HG02938 (cell line): ENCODE data around the gene CAMTA1.

Experiments
- ATAC-seq: cut with Tn5 transposase; IDR thresholded peaks from one replicate; pipeline ENCODE4 v1.9.1; 2021; ENCODE audit warnings: mild to moderate bottlenecking, moderate library complexity; ENCODE audit not compliant: unreplicated experiment

CAMTA1 gene

GRCh38 chr1:7493711-7494454 is 708.6 kb downstream of the CAMTA1 start:
- ATAC-seq, result no peak

DNA sequence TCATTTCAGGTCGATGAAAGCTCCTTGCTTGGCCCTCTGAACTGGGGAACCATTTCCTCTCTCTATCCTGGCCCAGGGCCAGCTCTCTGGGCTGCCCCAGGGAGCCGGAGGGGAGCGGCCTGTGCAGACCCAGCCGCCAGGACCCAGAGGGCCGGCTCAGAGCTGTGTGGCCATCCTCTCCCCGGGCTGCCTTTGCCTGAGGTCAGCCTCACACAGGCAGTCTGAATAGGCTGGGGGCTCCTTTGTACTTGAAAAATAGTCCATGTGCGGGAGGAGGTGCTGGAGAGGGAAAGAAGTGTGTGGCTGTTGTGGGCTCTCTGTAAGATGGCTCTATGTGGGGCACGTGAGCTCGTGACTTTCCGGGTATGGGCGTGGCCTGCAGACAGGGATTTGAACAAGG is 710.7 kb downstream of the CAMTA1 start:
- ATAC-seq, result no peak

GRCh38 chr1:7497107-7497637 is 711.9 kb downstream of the CAMTA1 start:
- no peak for ATAC-seq

DNA sequence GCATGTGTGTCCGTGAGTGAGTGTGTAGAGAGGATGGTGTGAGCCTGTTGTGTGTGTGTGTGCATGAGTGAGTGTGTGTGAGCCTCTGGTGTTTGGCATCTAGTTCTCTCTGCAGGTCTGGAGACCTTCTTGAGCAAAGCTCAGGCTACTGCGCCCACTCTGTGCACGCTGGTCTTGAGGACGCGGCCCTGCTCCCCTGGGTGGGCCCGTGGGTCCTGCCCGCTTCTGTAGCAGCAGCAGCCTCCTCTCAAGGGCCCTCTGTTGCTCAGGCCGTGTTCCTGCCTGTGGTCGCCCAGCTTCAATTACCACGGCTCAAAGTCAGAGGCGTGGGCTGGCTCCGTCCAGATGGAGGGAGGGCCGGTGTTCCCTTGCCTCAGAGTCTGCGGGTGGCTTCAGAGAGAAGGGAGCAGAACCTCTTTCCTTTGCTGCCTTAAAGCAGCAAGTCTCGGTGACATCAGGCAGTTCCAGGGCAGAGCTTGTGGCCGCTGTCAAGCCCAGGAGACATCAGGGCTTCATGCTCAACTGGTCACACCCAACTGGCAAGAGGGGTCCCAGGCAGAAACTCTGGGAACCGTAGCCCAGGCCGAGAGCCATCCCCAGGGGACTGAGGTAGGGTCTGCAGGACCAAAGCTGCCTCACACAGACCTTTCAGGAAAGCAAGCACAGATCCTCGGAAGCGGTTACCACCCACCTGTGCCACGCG is 715.3 kb downstream of the CAMTA1 start:
- ATAC-seq, result no peak

DNA sequence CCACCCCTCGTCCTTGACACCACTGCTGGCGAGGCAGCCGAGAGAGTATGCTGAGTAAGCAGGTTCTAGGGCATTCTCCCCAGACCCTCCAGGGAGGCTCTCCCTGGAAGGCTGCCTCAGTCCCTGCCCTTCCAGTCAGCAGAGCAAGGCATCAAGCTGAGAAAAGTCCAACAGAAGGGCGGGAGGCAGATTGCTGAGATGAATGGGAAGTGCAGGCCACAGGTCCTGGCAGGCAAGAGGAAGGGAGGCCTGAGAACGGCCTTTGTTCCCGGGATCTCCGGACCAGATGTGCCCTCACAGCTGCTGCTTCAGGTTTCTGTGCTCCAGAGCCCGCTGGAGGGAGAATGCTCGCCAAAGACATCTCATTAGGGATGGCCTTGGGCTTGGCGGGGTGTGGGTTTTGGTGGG is 715.8 kb downstream of the CAMTA1 start:
- no peak for ATAC-seq

GRCh38 chr1:7501723-7502603 is 716.7 kb downstream of the CAMTA1 start:
- ATAC-seq, result no peak

DNA sequence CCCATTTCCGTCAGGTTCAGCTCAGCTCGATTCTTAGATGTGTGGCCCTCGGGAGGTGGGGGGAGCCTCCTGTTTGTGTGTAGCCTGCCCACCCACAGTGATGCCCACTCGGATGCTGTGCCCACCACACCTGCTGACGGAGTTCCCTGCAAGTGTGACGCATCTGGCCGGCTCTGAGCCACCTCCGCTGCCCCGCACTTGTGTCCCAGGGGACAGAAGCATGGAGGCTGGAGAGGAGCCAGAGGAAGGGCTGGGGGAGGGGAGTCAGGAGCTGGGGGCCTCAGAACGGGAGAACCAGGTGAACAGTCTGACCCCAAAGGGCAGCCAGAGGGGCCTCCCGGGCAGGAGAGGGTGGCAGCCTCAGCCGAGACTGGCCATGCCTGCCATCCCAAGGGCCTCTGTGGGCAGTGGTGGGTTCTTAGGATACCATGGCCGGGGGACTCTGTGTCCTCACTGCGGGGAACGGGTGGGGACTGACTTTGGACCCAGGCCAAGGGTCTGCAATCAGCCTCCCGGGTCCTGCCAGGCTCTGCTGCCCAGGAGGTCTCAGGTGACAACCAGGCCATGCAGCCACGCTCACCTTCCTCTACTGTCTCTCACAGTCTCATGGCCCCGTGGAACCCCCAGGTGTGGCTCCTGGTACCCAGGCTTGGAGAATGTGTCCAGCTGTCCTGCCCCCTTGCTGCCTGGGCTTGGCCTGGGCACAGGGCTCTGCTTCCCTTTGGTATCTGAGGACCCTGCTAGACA is 718.6 kb downstream of the CAMTA1 start:
- no peak for ATAC-seq

DNA sequence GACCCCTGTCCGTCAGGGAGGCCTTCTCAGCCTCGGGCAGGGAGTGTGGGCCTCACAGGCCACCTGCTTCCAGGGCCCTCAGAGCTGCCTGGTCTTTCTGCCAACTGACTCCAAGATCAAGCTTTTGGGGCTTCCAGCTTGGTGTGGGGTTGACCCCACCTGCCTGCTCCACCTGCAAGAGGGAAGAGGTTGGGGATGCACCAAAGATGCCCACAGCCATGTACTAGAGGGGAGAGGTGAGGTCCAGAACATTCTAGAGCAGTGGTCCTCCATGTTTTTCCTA is 719.1 kb downstream of the CAMTA1 start:
- ATAC-seq, result no peak

- no peak for ATAC-seq
Observed at GRCh38 chr1:7505094-7505770, 720.0 kb downstream of the CAMTA1 start.

GRCh38 chr1:7505771-7506453 is 720.7 kb downstream of the CAMTA1 start:
- no peak for ATAC-seq

GRCh38 chr1:7506454-7507284 is 721.4 kb downstream of the CAMTA1 start:
- no peak for ATAC-seq

DNA sequence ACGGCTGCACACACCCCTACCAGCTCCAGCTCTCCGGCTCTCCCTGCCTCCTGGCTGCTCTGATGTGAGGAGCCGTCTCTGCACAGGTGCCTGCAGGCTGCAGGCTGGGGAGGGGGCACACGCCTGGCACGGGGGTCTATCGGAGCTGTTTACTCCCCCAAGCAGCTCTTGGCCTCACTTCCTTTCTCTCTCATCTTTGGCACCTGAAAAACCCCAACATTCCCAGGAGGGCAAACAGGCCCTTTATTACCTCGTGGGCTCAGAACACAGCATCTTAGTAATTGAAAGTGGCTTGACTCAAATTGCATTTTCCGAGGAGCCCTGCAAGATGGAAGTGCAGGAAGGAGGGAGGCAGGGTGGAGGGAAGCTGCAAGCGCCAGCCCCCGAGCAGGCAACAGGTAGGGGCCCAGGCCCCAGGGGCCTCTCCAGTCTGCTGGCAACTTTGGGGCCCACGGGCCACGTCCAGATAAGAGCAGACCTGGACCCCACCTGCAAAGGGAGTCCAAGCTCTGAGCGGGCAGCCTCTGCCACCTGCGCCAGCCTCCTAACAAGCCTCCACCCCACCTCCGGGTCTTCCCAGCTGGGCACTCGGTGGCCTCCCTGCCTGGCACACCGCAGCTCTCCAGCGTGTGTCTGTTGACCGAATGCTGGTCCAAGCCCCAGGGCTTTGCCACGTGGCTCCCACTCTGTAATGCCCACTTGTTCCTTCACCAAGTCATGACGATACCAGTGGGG is 722.2 kb downstream of the CAMTA1 start:
- ATAC-seq, result no peak

DNA sequence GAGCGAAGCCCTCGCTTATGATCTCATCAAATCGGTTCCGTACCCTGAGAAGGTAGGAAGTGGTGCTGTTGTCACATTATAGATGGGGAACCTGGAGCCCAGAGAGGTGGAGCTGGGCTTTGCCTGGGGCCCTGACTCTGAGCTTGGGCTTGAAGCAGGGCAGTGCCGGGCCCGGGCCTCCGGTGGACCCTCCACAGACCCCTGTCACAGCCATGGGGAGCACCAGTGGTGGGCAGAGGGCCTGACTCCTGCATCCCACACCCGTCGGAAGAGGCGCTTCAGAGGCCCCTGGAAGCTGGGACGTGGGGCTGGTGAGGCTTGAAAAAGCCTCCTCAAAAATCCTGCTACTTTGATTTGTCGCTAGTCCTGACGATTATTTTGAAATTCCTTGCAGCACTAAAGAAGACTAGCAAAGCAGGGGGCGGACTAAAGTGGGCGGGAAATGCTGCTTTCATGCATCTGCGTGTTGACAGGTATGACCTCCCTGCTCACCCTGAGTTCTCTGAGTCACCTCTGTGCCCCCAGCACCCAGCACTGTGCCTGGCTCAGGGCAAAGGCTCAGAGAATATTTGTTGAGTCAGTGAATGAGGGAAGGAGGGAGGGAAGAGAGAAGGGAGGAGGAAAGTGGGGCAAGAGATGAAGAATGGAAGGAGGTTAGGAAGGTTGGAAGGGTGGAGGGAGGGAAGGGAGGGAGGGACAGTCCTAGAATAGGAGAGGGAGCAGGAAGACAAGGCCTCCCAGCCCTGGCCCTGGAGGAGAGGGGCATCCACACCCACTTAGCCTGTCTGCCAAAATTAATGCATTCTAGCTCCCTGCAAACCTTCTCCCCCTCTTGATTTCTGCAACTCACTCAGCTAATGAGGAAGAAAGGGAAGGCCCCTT is 723.0 kb downstream of the CAMTA1 start:
- ATAC-seq, result no peak

- ATAC-seq, result no peak
Observed at GRCh38 chr1:7508934-7509519, 723.8 kb downstream of the CAMTA1 start.

DNA sequence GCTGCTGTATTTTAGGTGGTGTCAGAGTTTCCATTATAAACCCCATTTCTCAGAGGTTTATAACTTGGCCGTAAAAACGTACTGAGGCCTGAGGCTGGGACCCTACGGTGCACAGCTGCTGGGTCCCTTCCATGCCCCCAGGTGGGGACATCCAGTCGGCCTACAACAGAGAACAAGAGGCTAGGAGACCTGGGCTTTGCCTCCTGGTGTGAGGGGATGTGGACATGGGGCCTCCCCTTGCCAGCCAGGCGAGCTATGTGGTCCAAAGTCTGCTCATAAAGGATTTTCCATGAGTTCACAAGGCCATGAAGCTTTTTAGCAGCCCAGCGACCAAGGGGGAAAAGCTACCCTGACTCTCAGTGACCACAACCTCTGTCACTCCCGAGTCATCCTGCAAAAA is 724.3 kb downstream of the CAMTA1 start:
- no peak for ATAC-seq

GRCh38 chr1:7510389-7510931 is 725.2 kb downstream of the CAMTA1 start:
- ATAC-seq, result no peak

GRCh38 chr1:7511381-7511780 is 726.1 kb downstream of the CAMTA1 start:
- no peak for ATAC-seq
